Esophagus muscularis mucosa (tissue), 4 donors: ENCODE measurements around the gene XYLT1. TPM values are rescaled to one million over a fixed set of nuclear protein-coding genes. Genes with fewer than 3 reads are reported as not detected.

Source experiments
- DNase-seq: peaks from one replicate; pipeline ENCODE4 v3.0.0-alpha.2; 2017; ENCODE audit errors: extremely low spot score
- H3K27ac ChIP-seq, 4 donors: fragments of 200-600 bp; sonication (generic); replicated peaks in 1 of 4; 1 replicate in 3 of 4; 2 replicates in 1 of 4; pipeline ENCODE4 v1.5.1; 2016 to 2019; ENCODE audit warnings: mild to moderate bottlenecking in 1 of 4
- H3K27me3 ChIP-seq, 4 donors: fragments of 200-600 bp; sonication (generic); one replicate each; pipeline versions ENCODE4 v1.5.1 to v1.6.0; 2016 to 2019
- H3K36me3 ChIP-seq, 4 donors: fragments of 200-600 bp; sonication (generic); one replicate each; pipeline ENCODE4 v1.5.1; 2016 to 2019
- H3K4me1 ChIP-seq, 4 donors: fragments of 200-600 bp; sonication (generic); one replicate each; pipeline ENCODE4 v1.5.1; 2016 to 2019
- H3K4me3 ChIP-seq, 4 donors: fragments of 200-600 bp; sonication (generic); 1 replicate in 2 of 4; 2 replicates in 2 of 4; pipeline ENCODE4 v1.5.1; 2016 to 2019; ENCODE audit warnings: mild to moderate bottlenecking in 4 of 4, moderate library complexity in 1 of 4
- H3K9me3 ChIP-seq, 4 donors: fragments of 200-600 bp; sonication (generic); 1 replicate in 3 of 4; 2 replicates in 1 of 4; pipeline ENCODE4 v1.5.1; 2016 to 2019
- EP300 ChIP-seq: sonication (generic); formaldehyde crosslinking; IDR thresholded peaks from one replicate; pipeline ENCODE4 v1.6.1; 2017; ENCODE audit warnings: antibody characterized with exemption
- POLR2A ChIP-seq: fragments of 450-650 bp; IDR thresholded peaks from one replicate; pipeline ENCODE4 v1.6.1; 2017; ENCODE audit warnings: antibody characterized with exemption, moderate library complexity, mild to moderate bottlenecking, low read depth
- POLR2AphosphoS5 ChIP-seq, 2 donors: sonication (generic); formaldehyde crosslinking; IDR thresholded peaks; one replicate each; pipeline ENCODE4 v1.6.1; 2017; ENCODE audit warnings: antibody characterized with exemption in 2 of 2
- WGBS: methylation state at CpG from one replicate; pipeline ENCODE4 v1.1.5; 2018; 5-methylcytosine and 5-hydroxymethylcytosine counted together
- intact Hi-C: fragments of 100-400 bp; cut with DNase I; formaldehyde crosslinking; loops from one replicate; pipeline ENCODE4 v1.15.1; 2023
- total RNA-seq, 4 donors: library from RNA; depleted of rRNA; stranded (reverse); fragments of >200 nt; gene quantifications; one replicate each; pipeline versions ENCODE4 v1.1.0 to v1.2.1, GENCODE V29; 2016
- TF ChIP-seq, protein P1 (sequence below), 3 experiments: fragments of 200-600 bp in 2 of 3; fragments of 450-650 bp in 1 of 3; sonication (generic) in 2 of 3; IDR thresholded peaks; one replicate each; pipeline ENCODE4 v1.5.1; 2017 to 2019; ENCODE audit warnings: antibody characterized with exemption in 3 of 3, mild to moderate bottlenecking in 2 of 3, moderate library complexity in 1 of 3

The XYLT1 gene
- total RNA-seq, 4 donors from 2014 or later: 25.2 to 57.1 (median 33.5) TPM

DNA sequence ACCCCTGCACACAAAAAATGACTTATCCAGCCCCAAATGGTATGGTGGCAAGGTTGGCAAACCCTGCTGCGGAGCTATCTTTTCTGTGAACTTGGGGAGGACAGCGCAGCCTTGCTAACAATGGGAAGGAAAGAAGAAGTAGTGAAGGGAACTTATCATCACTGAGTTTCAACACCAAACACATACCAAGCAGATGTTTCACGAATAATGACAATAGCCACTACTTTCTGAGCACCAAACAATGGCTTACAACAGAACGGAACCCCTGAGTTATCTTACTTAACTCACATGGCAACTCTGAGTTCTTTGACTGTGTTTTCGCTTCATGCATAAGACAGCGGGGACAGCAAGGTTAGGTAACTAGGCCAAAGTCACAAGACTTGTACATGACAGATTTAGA, 148.9 kb downstream of the XYLT1 start:
- H3K4me1 ChIP-seq: peaks cover 0 to 52% (median 45%) of the 10 kb centered on the region in 4 donors

DNA sequence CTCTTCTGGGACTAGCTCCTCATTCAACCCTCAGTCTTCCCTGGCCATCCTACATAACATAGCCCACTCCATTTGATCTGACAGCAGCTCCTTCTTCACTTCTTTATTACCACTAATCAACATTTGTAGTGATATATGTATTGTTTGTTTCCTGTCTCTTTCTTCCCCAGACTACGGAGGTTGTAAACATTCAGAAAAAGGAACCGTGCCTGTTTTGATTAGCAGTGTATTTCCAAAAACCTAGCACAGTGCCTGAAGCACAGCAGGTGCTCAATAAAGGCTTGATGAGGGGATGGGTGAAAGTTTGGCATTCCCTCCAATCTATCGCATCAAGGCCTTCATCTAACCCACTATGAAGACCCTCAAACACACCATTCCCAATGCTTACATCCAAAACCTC, 150.8 kb downstream of the XYLT1 start:
- Histone ChIP-seq H3K9me3 (no peaks in the 10 kb centered on the region), H3K27ac (peak overlapping the region in 1 of 4 donors; percentile 24), H3K4me1 (peaks cover 0 to 56% (median 47%) of the 10 kb centered on the region in 4 donors), H3K36me3 (no peaks in the 10 kb centered on the region), H3K4me3 (no peak overlapping the region), H3K27me3 (no peaks in the 10 kb centered on the region)
- TF ChIP-seq POLR2AphosphoS5 (IDR thresholded peaks at IDR 0.05) (no peak), EP300 (no peak), POLR2A (no peak)
- TF ChIP-seq, protein P1, sequence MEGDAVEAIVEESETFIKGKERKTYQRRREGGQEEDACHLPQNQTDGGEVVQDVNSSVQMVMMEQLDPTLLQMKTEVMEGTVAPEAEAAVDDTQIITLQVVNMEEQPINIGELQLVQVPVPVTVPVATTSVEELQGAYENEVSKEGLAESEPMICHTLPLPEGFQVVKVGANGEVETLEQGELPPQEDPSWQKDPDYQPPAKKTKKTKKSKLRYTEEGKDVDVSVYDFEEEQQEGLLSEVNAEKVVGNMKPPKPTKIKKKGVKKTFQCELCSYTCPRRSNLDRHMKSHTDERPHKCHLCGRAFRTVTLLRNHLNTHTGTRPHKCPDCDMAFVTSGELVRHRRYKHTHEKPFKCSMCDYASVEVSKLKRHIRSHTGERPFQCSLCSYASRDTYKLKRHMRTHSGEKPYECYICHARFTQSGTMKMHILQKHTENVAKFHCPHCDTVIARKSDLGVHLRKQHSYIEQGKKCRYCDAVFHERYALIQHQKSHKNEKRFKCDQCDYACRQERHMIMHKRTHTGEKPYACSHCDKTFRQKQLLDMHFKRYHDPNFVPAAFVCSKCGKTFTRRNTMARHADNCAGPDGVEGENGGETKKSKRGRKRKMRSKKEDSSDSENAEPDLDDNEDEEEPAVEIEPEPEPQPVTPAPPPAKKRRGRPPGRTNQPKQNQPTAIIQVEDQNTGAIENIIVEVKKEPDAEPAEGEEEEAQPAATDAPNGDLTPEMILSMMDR (IDR thresholded peaks at IDR 0.05): no peak
- WGBS: 65% methylated on average over 3 of the region's 3 CpGs
- DNase-seq: no peak
- intact Hi-C loops: no loop called here

More for the DNA sequence above, 148.9 kb downstream of the XYLT1 start:
- WGBS: 87% methylated on average over 6 of the region's 6 CpGs
- peak overlapping the region in 1 of 4 donors; percentile 52 for H3K27ac ChIP-seq
- H3K4me3 ChIP-seq: no peak overlapping the region
- intact Hi-C loops: no loop called here
- TF ChIP-seq POLR2AphosphoS5 (IDR thresholded peaks at IDR 0.05): peak in 1 of 2 donors; percentile 8
- no peak for TF ChIP-seq EP300
- no peak for DNase-seq
- no peaks in the 10 kb centered on the region for H3K36me3 ChIP-seq
- H3K9me3 ChIP-seq: no peaks in the 10 kb centered on the region
- no peaks in the 10 kb centered on the region for H3K27me3 ChIP-seq

DNA sequence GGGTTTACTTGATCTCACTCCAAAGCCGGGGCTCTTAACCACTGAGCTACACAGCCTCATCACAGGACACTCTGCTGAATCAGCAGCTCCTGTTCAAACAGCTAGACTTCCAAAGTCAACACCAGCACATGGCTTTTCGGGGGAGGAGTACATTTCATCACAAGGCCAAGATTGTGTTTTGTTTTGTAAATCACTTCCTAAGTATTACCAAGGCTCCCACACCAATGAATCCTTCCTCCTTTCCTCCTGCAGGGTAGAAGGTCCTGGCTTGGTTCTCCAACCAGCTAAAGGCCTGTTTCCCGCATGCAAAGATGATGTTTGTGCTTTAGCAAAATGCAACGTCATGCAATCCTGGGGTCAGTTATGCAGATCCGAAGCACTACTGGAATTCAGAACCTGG, 152.5 kb downstream of the XYLT1 start:
- Histone ChIP-seq H3K4me3 (no peak overlapping the region), H3K27ac (peak overlapping the region in 2 of 4 donors; percentile 12 to 40), H3K27me3 (no peaks in the 10 kb centered on the region), H3K4me1 (peaks cover 9 to 74% (median 60%) of the 10 kb centered on the region in 4 donors), H3K36me3 (no peaks in the 10 kb centered on the region), H3K9me3 (no peaks in the 10 kb centered on the region)
- 59% methylated on average over 5 of the region's 5 CpGs for WGBS
- intact Hi-C loops: no loop called here
- no peak for TF ChIP-seq EP300
- TF ChIP-seq POLR2AphosphoS5 (IDR thresholded peaks at IDR 0.05): peak in 1 of 2 donors; percentile 24
- DNase-seq: no peak

DNA sequence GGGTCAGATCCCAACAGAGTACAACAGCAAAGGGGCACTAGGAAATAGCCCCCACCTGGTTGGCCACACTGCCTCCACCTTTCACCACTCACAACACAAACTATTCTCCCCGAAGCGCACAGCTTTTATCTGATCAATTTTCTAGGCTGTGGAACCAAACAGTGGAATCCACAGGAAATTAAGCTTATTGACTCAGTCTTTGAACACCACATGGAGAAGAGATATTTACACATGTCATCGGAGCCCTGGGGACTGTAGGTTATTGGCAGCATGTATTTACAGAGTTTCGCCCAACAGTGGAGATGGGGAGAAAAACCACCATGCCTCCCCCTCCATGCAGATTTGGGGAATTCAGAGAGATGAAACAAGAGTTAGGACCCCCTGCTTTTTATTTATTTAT, 154.8 kb downstream of the XYLT1 start:
- Histone ChIP-seq H3K4me3 (no peak overlapping the region), H3K36me3 (no peaks in the 10 kb centered on the region), H3K27ac (peak overlapping the region; percentile 91 to 95 (median 93)), H3K4me1 (peaks cover 14 to 81% (median 77%) of the 10 kb centered on the region in 4 donors), H3K9me3 (no peaks in the 10 kb centered on the region), H3K27me3 (no peaks in the 10 kb centered on the region)
- no peak for DNase-seq
- TF ChIP-seq EP300 (no peak), POLR2A (no peak), POLR2AphosphoS5 (IDR thresholded peaks at IDR 0.05) (no peak)
- TF ChIP-seq, protein P1 (IDR thresholded peaks at IDR 0.05): no peak
- 92% methylated on average over 4 of the region's 4 CpGs for WGBS
- intact Hi-C loops: no loop called here

DNA sequence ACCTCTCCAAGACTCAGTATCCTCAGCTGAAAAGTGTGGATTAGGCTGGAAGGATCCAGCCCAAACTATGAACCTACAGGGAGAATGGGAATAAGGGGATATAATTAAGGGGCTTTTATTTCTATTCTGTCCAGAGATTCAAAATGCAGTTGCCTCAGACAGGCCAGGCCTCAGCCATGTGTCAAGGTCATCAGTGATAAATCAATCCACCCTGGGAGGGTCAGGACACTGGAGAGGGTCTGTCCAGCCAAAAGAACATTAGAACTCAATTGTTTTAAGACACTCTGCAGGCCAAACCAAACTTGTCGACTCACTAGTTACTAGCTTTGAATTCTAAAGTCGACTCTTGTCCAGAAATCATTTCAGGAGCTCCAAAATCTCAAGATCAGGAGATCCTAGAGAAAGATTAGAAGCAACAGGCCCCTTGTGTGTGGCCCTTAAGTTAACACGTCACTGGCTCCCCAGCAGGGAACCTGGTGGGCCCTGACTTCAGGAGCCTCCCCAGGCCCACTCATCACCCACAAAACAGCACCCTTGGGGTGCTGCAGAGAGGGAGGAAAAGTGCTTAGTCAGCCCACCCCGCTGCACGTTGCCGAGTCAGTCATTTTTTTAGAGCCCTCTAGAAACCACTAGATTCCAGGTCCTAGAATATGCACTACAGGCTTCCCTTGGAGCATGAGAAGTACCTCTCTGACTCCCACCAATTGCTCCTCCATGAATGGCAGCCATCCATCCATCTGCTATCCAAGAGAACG, 156.8 kb downstream of the XYLT1 start:
- TF ChIP-seq, protein P1 (IDR thresholded peaks at IDR 0.05): no peak
- TF ChIP-seq POLR2A (no peak), POLR2AphosphoS5 (IDR thresholded peaks at IDR 0.05) (no peak), EP300 (no peak)
- Histone ChIP-seq H3K36me3 (no peaks in the 10 kb centered on the region), H3K4me3 (no peak overlapping the region), H3K27ac (peak overlapping the region; percentile 91 to 95 (median 93)), H3K9me3 (no peaks in the 10 kb centered on the region), H3K4me1 (peaks cover 14 to 80% (median 74%) of the 10 kb centered on the region in 4 donors), H3K27me3 (no peaks in the 10 kb centered on the region)
- 72% methylated on average over 5 of the region's 7 CpGs for WGBS
- no peak for DNase-seq
- intact Hi-C loops: loop anchor here (5.0 kb wide), 1 partner anchor 33 kb away; no protein-coding TSS in a partner anchor
